ENCODE results near the gene RHBDD3.

The RHBDD3 gene

DNA sequence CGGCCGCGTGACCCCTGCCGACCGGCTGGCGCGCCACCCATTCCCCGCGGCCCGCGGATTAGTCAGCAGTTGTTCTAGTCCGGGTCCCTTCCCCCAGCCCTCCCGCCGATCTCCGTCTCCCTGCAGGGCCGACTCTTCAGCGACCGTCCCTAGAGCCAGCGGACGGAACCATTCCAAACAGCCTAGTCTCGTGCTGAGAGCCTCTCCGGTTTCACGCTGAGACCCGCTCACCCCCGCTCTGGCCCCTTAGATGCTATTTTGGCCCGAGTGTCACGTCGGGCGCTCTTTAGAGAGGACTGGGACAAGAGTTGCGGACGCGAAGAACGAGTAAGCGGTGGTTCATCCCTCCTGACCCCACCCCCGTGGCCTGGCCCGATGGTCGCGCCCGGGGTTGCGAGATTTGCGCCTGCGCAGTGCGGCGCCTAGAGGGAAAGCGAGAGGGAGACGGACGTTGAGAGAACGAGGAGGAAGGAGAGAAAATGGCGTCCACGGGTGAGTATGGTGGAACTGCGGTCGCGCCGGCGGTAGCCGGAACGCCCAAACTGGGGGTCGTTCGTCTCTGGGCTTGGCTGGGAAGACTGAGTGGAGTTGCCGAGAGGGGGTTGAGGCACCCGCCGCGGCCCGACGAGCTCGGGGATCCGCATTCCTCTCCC lies at the start of gene RHBDD3, which contains the start of gene EWSR1:
Gene RHBDD3 (minus strand): TSS at position 124 of the 653 bp plus-strand sequence. CDS start 2,355 bp downstream, outside the sequence.
Gene EWSR1 (plus strand): TSS at position 411 of the 653 bp plus-strand sequence. CDS start 69 bp downstream, at position 480.
- peak; percentile 88 for DNase-seq

- no peak for DNase-seq
Observed at GRCh38 chr22:29316141-29316828, 48.5 kb upstream of the RHBDD3 start.

GRCh38 chr22:29315286-29316140 lies 47.7 kb upstream of the RHBDD3 start, which contains the start of gene RASL10A:
Gene RASL10A (minus strand): TSS chr22:29315697. CDS start chr22:29315246, 451 bp downstream.
- no peak for DNase-seq

- DNase-seq: no peak
Observed at GRCh38 chr22:29314537-29315285, 46.9 kb upstream of the RHBDD3 start.

- no peak for DNase-seq
Observed at GRCh38 chr22:29313576-29314466, 46.0 kb upstream of the RHBDD3 start.

GRCh38 chr22:29313126-29313575 lies 45.4 kb upstream of the RHBDD3 start:
- no peak for DNase-seq

GRCh38 chr22:29312218-29313125 lies 44.7 kb upstream of the RHBDD3 start:
- DNase-seq: no peak

DNA sequence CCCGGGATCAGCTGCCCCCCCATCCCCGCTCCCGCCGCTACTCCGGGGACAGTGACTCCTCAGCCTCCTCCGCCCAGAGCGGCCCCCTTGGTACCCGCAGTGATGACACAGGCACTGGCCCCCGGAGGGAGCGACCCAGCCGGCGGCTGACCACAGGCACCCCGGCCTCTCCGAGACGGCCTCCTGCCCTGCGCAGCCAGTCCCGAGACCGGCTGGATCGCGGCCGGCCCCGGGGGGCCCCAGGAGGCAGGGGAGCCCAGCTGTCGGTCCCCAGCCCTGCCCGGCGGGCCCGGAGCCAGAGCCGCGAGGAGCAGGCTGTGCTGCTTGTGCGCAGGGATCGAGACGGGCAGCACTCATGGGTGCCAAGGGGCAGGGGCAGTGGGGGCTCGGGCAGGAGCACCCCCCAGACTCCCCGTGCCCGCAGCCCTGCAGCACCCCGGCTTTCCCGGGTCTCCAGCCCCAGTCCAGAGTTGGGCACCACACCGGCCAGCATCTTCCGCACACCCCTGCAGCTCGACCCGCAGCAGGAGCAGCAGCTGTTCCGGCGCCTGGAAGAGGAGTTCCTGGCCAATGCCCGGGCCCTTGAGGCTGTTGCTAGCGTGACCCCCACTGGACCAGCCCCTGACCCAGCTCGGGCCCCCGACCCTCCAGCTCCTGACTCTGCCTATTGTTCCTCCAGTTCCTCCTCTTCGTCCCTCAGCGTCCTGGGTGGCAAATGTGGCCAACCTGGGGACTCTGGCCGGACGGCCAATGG lies 43.9 kb upstream of the RHBDD3 start:
- no peak for DNase-seq

DNA sequence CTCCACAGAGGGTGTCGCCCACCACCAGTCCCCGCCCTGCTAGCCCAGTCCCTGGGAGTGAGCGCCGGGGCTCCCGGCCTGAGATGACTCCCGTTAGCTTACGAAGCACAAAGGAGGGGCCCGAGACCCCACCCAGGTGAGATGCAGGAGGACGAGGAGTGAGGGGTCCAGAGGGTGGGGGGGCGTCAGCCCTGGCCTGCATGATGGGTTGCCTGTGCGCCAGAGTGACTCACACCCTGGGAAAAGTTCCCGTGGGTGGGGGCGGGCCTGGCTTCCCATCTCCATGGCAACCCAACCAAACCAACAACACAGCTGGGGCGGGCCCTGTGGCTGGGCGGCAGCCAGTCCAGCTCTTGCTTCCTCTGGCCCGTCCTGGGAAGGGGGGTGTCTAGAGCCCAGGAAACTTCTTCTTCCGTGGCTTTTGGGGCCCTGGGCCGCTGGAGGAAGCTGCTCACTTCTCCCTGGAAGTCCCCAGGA lies 43.1 kb upstream of the RHBDD3 start:
- DNase-seq: no peak

DNA sequence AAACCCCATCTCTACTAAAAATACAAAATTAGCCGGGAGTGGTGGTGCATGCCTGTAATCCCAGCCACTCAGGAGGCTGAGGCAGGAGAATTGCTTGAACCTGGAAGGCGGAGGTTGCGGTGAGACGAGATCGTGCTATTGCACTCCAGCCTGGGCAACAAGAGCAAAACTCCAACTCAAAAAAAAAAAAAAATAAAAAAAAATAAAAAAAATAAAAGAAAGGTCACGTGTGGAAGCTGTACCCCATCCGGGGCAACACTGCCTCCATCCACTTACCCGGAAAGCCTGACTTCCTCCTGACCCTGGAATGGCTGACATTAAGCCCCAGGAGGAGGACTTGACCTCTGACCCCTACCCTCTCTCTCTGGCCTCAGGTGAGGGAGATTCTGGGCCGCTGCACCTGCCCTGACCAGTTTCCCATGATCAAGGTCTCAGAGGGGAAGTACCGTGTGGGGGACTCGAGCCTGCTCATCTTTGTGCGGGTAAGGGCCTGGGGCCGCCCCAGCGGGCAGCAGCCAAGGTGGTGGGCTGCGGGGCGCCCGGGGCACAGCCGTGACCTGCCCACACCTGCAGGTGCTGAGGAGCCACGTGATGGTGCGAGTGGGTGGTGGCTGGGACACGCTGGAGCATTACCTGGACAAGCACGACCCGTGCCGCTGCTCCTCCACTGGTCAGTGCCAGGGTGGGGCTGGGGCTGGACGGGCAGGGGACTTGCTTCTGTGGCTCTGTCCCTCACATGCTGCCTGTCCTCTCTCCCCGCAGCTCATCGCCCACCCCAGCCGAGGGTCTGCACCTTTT lies 42.5 kb upstream of the RHBDD3 start:
- DNase-seq: no peak

GRCh38 chr22:29309332-29310064 lies 41.7 kb upstream of the RHBDD3 start:
- no peak for DNase-seq

- DNase-seq: no peak
Observed at GRCh38 chr22:29308791-29309262, 41.0 kb upstream of the RHBDD3 start.

DNA sequence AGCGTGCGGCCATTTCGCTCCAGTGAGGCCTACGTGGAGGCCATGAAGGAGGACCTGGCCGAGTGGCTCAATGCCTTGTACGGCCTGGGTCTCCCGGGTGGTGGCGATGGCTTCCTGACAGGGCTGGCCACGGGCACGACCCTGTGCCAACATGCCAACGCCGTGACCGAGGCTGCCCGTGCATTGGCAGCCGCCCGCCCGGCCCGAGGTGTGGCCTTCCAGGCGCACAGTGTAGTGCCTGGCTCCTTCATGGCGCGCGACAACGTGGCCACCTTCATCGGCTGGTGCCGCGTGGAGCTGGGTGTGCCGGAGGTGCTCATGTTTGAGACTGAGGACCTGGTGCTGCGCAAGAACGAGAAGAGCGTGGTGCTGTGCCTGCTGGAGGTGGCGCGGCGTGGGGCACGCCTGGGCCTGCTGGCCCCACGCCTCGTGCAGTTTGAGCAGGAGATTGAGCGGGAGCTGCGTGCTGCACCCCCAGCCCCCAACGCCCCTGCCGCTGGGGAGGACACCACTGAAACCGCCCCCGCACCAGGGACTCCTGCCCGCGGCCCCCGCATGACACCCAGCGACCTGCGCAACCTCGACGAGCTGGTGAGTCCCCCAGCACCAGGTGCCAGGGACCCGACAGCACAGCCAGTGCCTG lies 40.5 kb upstream of the RHBDD3 start:
- DNase-seq: no peak

GRCh38 chr22:29307596-29308147 lies 39.9 kb upstream of the RHBDD3 start:
- no peak for DNase-seq

- no peak for DNase-seq
Observed at GRCh38 chr22:29306835-29307595, 39.2 kb upstream of the RHBDD3 start.

Measured in cortex of kidney (tissue), 1 donor.